ENCODE measurements around the gene SMURF1.

The SMURF1 gene

GRCh38 chr7:99097730-99098129, 46.2 kb downstream of the SMURF1 start:
- TF ChIP-seq CTCF (IDR thresholded peaks at IDR 0.05): no peak

- no peak for TF ChIP-seq CTCF (IDR thresholded peaks at IDR 0.05)
Measured at GRCh38 chr7:99096124-99096887, 47.6 kb downstream of the SMURF1 start.

GRCh38 chr7:99095698-99096097, 48.2 kb downstream of the SMURF1 start:
- TF ChIP-seq CTCF (IDR thresholded peaks at IDR 0.05): no peak

GRCh38 chr7:99094401-99094800, 49.5 kb downstream of the SMURF1 start:
- TF ChIP-seq CTCF (IDR thresholded peaks at IDR 0.05): no peak

- TF ChIP-seq CTCF (IDR thresholded peaks at IDR 0.05): no peak
Measured at GRCh38 chr7:99092064-99092720, 51.7 kb downstream of the SMURF1 start.

GRCh38 chr7:99090771-99091542, 53.0 kb downstream of the SMURF1 start:
- no peak for TF ChIP-seq CTCF (IDR thresholded peaks at IDR 0.05)

- no peak for TF ChIP-seq CTCF (IDR thresholded peaks at IDR 0.05)
Measured at GRCh38 chr7:99089914-99090629, 53.8 kb downstream of the SMURF1 start.

All from LNCAP (cell line).